H9 (cell line): ENCODE results near the gene NGDN. TPM values are rescaled to one million over a fixed set of nuclear protein-coding genes. Genes with fewer than 3 reads are reported as not detected.

ENCODE experiments used
- DNase-seq: peaks from one replicate; pipeline ENCODE4 v3.0.0-alpha.2; 2017
- H2AFZ ChIP-seq: one replicate; pipeline ENCODE4 v1.6.1; 2013; ENCODE audit warnings: mild to moderate bottlenecking, low read length, control low read depth, moderate library complexity
- H2AK5ac ChIP-seq: 2 replicates; pipeline ENCODE4 v1.6.1; 2013; ENCODE audit warnings: low read length, control low read depth, mixed read lengths; ENCODE audit not compliant: insufficient read length
- H2BK120ac ChIP-seq: one replicate; pipeline ENCODE4 v1.6.1; 2013; ENCODE audit warnings: low read depth, mild to moderate bottlenecking, low read length, control low read depth, inconsistent platforms; ENCODE audit not compliant: poor library complexity, severe bottlenecking
- H2BK12ac ChIP-seq: 2 replicates; pipeline ENCODE4 v1.6.1; 2013; ENCODE audit warnings: low read length, control low read depth, mixed read lengths, low read depth; ENCODE audit not compliant: insufficient read length
- H2BK15ac ChIP-seq: 2 replicates; pipeline ENCODE4 v1.6.1; 2013; ENCODE audit warnings: low read depth, low read length, control low read depth
- H2BK20ac ChIP-seq: one replicate; pipeline ENCODE4 v1.6.1; 2013; ENCODE audit warnings: low read depth, mild to moderate bottlenecking, low read length, control low read depth, inconsistent platforms; ENCODE audit not compliant: poor library complexity, severe bottlenecking
- H2BK5ac ChIP-seq: 2 replicates; pipeline ENCODE4 v1.6.1; 2013; ENCODE audit warnings: low read length, control low read depth, mixed read lengths; ENCODE audit not compliant: insufficient read length
- H3K14ac ChIP-seq: 2 replicates; pipeline ENCODE4 v1.6.1; 2013; ENCODE audit warnings: low read length, control low read depth; ENCODE audit not compliant: insufficient read depth
- H3K18ac ChIP-seq: 2 replicates; pipeline ENCODE4 v1.6.1; 2013; ENCODE audit warnings: low read depth, mild to moderate bottlenecking, mixed read lengths, low read length, control low read depth; ENCODE audit not compliant: insufficient read length
- H3K23ac ChIP-seq: 2 replicates; pipeline ENCODE4 v1.6.1; 2013; ENCODE audit warnings: low read length, control low read depth, mixed read lengths, low read depth; ENCODE audit not compliant: insufficient read length
- H3K23me2 ChIP-seq: 2 replicates; pipeline ENCODE4 v1.6.1; 2013; ENCODE audit warnings: low read depth, mild to moderate bottlenecking, mixed read lengths, low read length, control low read depth; ENCODE audit not compliant: insufficient read length, poor library complexity, severe bottlenecking
- H3K27ac ChIP-seq: 2 replicates; pipeline ENCODE4 v1.5.1; 2013; ENCODE audit warnings: low read length, control low read depth, mixed read lengths, low read depth; ENCODE audit not compliant: insufficient read length
- H3K27me3 ChIP-seq: 2 replicates; pipeline ENCODE4 v1.6.1; 2013; ENCODE audit warnings: low read length, control low read depth, inconsistent platforms; ENCODE audit not compliant: insufficient read depth
- H3K4ac ChIP-seq: 2 replicates; pipeline ENCODE4 v1.6.1; 2013; ENCODE audit warnings: low read depth, mild to moderate bottlenecking, control low read depth, inconsistent platforms, low read length, moderate library complexity
- H3K4me1 ChIP-seq: 2 replicates; pipeline ENCODE4 v1.6.1; 2013; ENCODE audit warnings: low read length, control low read depth, inconsistent platforms; ENCODE audit not compliant: insufficient read depth
- H3K4me2 ChIP-seq: 2 replicates; pipeline ENCODE4 v1.6.1; 2013; ENCODE audit warnings: low read length, control low read depth, mixed read lengths; ENCODE audit not compliant: insufficient read length, insufficient read depth
- H3K56ac ChIP-seq: 2 replicates; pipeline ENCODE4 v1.6.1; 2013; ENCODE audit warnings: low read depth, mild to moderate bottlenecking, mixed read lengths, low read length, control low read depth; ENCODE audit not compliant: insufficient read length
- H3K79me1 ChIP-seq: 2 replicates; pipeline ENCODE4 v1.6.1; 2013; ENCODE audit warnings: low read depth, mild to moderate bottlenecking, moderate library complexity, low read length, control low read depth, inconsistent platforms; ENCODE audit not compliant: insufficient read depth, poor library complexity, severe bottlenecking
- H3K79me2 ChIP-seq: 2 replicates; pipeline ENCODE4 v1.6.1; 2013; ENCODE audit warnings: low read length, control low read depth, inconsistent platforms; ENCODE audit not compliant: insufficient read depth
- H3K9ac ChIP-seq: 2 replicates; pipeline ENCODE4 v1.6.1; 2013; ENCODE audit warnings: low read length, control low read depth, mixed read lengths; ENCODE audit not compliant: insufficient read length; ENCODE audit errors: extremely low read depth
- H3K9me3 ChIP-seq: one replicate; pipeline ENCODE4 v1.6.1; 2013; ENCODE audit warnings: low read depth, low read length, inconsistent platforms; ENCODE audit not compliant: control insufficient read depth
- H3T11ph ChIP-seq: one replicate; pipeline ENCODE4 v1.6.1; 2013; ENCODE audit warnings: mild to moderate bottlenecking, low read length, control low read depth, inconsistent platforms
- H4K20me1 ChIP-seq: one replicate; pipeline ENCODE4 v1.6.1; 2013; ENCODE audit not compliant: control insufficient read depth, insufficient read length, insufficient read depth
- H4K5ac ChIP-seq: 2 replicates; pipeline ENCODE4 v1.6.1; 2013; ENCODE audit warnings: low read depth, mild to moderate bottlenecking, mixed read lengths, low read length, control low read depth; ENCODE audit not compliant: insufficient read length
- H4K8ac ChIP-seq: replicated peaks from 2 replicates; pipeline ENCODE4 v1.6.1; 2013; ENCODE audit warnings: low read length, control low read depth, mixed read lengths, low read depth; ENCODE audit not compliant: insufficient read length
- H4K91ac ChIP-seq: 2 replicates; pipeline ENCODE4 v1.6.1; 2013; ENCODE audit warnings: low read depth, mild to moderate bottlenecking, moderate library complexity, mixed read lengths, low read length, control low read depth; ENCODE audit not compliant: insufficient read length
- H3K27ac Mint-ChIP-seq, 3 experiments: 2 replicates in 2 of 3; 3 replicates in 1 of 3; pipeline ENCODE4 v1.8.0; 2020 to 2021; ENCODE audit warnings: mixed read lengths in 3 of 3, mild to moderate bottlenecking in 1 of 3, moderate library complexity in 1 of 3
- H3K27me3 Mint-ChIP-seq: 2 replicates; pipeline ENCODE4 v1.8.0; 2021; ENCODE audit warnings: low read depth, mild to moderate bottlenecking, moderate library complexity, mixed read lengths
- H3K36me3 Mint-ChIP-seq, 3 experiments: 2 replicates in 2 of 3; 3 replicates in 1 of 3; pipeline ENCODE4 v1.8.0; 2020 to 2021; ENCODE audit warnings: low read depth in 3 of 3, mixed read lengths in 3 of 3; ENCODE audit not compliant: insufficient read depth in 1 of 3
- H3K4me1 Mint-ChIP-seq, 2 experiments: 2 replicates each; pipeline ENCODE4 v1.8.0; 2020; ENCODE audit warnings: mixed read lengths in 2 of 2
- H3K4me3 Mint-ChIP-seq, 2 experiments: 2 replicates in 1 of 2; 3 replicates in 1 of 2; pipeline ENCODE4 v1.8.0; 2020 to 2021; ENCODE audit warnings: mild to moderate bottlenecking in 2 of 2, mixed read lengths in 2 of 2, moderate library complexity in 1 of 2
- H3K9me3 Mint-ChIP-seq, 2 experiments: 2 replicates in 1 of 2; 3 replicates in 1 of 2; pipeline ENCODE4 v1.8.0; 2020; ENCODE audit warnings: mild to moderate bottlenecking in 2 of 2, mixed read lengths in 2 of 2, moderate library complexity in 1 of 2
- WGBS: extraction: QIAGEN DNeasy Blood & Tissue Kit; methylation state at CpG from one replicate; pipeline ENCODE4 v1.1.7; 2013; ENCODE audit warnings: missing lambda C conversion rate, low lambda C conversion rate, mixed read lengths; ENCODE audit not compliant: insufficient read length; ENCODE audit errors: extremely low coverage; 5-methylcytosine and 5-hydroxymethylcytosine counted together
- total RNA-seq: library from RNA; stranded (reverse); gene quantifications from 2 replicates; pipeline ENCODE4 v1.2.1, GENCODE V29; 2021
- TF ChIP-seq, protein P1 (sequence below): fragments of 200-600 bp; sonication (generic); conservative IDR thresholded peaks from 3 replicates; pipeline ENCODE4 v1.8.0; 2021; ENCODE audit warnings: antibody characterized with exemption, mild to moderate bottlenecking

NGDN gene
- total RNA-seq, 1 experiment from 2014 or later = 53.1 TPM

DNA sequence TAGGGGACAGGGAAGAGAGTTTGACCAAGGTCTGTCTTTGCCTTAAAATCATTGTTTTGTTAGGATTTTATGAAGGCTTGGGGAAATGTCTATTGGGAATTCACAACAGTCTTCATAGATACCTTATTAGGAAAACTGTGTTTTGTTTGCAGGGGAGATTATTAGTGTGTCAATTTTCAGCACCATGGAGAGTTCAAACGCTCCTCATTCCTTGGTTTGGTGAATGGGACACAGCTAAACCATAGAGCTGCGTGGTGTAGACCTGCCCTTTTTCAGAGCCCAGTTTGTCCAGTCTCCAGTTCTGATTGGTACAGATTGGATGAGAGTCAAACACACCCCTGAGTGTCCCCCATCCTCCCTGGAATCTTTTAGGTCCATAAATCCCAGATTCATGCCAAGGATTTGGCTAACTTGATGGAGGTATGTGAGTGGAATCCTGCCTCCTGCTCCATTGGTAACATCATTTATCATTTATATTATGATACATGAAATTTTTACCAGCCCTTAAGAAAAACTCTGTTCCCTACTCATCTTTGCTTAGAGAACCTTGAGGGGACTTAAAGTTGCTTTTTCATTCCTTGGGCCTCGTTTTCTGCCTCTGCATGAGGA lies 12.0 kb downstream of the NGDN start:
- Histone ChIP-seq H3K9me3 (no peaks in the 10 kb centered on the region), H3T11ph (no peak overlapping the region), H3K79me2 (no peaks in the 10 kb centered on the region), H4K91ac (no peak overlapping the region), H3K4ac (no peak overlapping the region), H2AFZ (no peak overlapping the region), H3K23me2 (no peaks in the 10 kb centered on the region), H3K79me1 (no peaks in the 10 kb centered on the region), H3K27me3 (no peaks in the 10 kb centered on the region), H2BK12ac (no peak overlapping the region), H4K5ac (no peak overlapping the region), H2BK120ac (no peak overlapping the region), H2BK20ac (no peak overlapping the region), H3K4me2 (no peak overlapping the region), H2BK5ac (no peak overlapping the region), H3K4me1 (peaks cover 16% of the 10 kb centered on the region), H3K27ac (no peak overlapping the region), H3K18ac (no peak overlapping the region), H2BK15ac (no peak overlapping the region), H4K20me1 (no peaks in the 10 kb centered on the region), H3K23ac (no peak overlapping the region), H4K8ac (no peak overlapping the region), H3K9ac (no peak overlapping the region), H3K56ac (no peak overlapping the region), H3K14ac (no peak overlapping the region), H2AK5ac (no peak overlapping the region)
- H3K36me3 Mint-ChIP-seq = peaks cover 7 to 28% (median 20%) of the 10 kb centered on the region in 3 experiments; a peak in 6 of 7 replicates
- WGBS = no CpG with 5 or more reads among the region's 3 CpGs
- no peaks in the 10 kb centered on the region; a peak in 1 of 5 replicates for H3K9me3 Mint-ChIP-seq
- no peaks in the 10 kb centered on the region for H3K27me3 Mint-ChIP-seq
- H3K27ac Mint-ChIP-seq = peak overlapping the region in 1 of 3 experiments; percentile 88; a peak in 1 of 7 replicates
- peaks cover 50 to 52% of the 10 kb centered on the region in 2 experiments for H3K4me1 Mint-ChIP-seq
- DNase-seq = no peak
- TF ChIP-seq, protein P1, sequence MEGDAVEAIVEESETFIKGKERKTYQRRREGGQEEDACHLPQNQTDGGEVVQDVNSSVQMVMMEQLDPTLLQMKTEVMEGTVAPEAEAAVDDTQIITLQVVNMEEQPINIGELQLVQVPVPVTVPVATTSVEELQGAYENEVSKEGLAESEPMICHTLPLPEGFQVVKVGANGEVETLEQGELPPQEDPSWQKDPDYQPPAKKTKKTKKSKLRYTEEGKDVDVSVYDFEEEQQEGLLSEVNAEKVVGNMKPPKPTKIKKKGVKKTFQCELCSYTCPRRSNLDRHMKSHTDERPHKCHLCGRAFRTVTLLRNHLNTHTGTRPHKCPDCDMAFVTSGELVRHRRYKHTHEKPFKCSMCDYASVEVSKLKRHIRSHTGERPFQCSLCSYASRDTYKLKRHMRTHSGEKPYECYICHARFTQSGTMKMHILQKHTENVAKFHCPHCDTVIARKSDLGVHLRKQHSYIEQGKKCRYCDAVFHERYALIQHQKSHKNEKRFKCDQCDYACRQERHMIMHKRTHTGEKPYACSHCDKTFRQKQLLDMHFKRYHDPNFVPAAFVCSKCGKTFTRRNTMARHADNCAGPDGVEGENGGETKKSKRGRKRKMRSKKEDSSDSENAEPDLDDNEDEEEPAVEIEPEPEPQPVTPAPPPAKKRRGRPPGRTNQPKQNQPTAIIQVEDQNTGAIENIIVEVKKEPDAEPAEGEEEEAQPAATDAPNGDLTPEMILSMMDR = no peak
- peak overlapping the region in 1 of 2 experiments; percentile 60; a peak in 1 of 5 replicates for H3K4me3 Mint-ChIP-seq
